H9 (cell line): ENCODE measurements around the gene GEN1. TPM values are rescaled to one million over a fixed set of nuclear protein-coding genes. Genes with fewer than 3 reads are reported as not detected.

ENCODE experiments used
- DNase-seq: peaks from one replicate; pipeline ENCODE4 v3.0.0-alpha.2; 2017
- H2AFZ ChIP-seq: one replicate; pipeline ENCODE4 v1.6.1; 2013; ENCODE audit warnings: mild to moderate bottlenecking, low read length, control low read depth, moderate library complexity
- H2AK5ac ChIP-seq: 2 replicates; pipeline ENCODE4 v1.6.1; 2013; ENCODE audit warnings: low read length, control low read depth, mixed read lengths; ENCODE audit not compliant: insufficient read length
- H2BK120ac ChIP-seq: one replicate; pipeline ENCODE4 v1.6.1; 2013; ENCODE audit warnings: low read depth, mild to moderate bottlenecking, low read length, control low read depth, inconsistent platforms; ENCODE audit not compliant: poor library complexity, severe bottlenecking
- H2BK12ac ChIP-seq: 2 replicates; pipeline ENCODE4 v1.6.1; 2013; ENCODE audit warnings: low read length, control low read depth, mixed read lengths, low read depth; ENCODE audit not compliant: insufficient read length
- H2BK15ac ChIP-seq: 2 replicates; pipeline ENCODE4 v1.6.1; 2013; ENCODE audit warnings: low read depth, low read length, control low read depth
- H2BK20ac ChIP-seq: one replicate; pipeline ENCODE4 v1.6.1; 2013; ENCODE audit warnings: low read depth, mild to moderate bottlenecking, low read length, control low read depth, inconsistent platforms; ENCODE audit not compliant: poor library complexity, severe bottlenecking
- H2BK5ac ChIP-seq: 2 replicates; pipeline ENCODE4 v1.6.1; 2013; ENCODE audit warnings: low read length, control low read depth, mixed read lengths; ENCODE audit not compliant: insufficient read length
- H3K14ac ChIP-seq: 2 replicates; pipeline ENCODE4 v1.6.1; 2013; ENCODE audit warnings: low read length, control low read depth; ENCODE audit not compliant: insufficient read depth
- H3K18ac ChIP-seq: 2 replicates; pipeline ENCODE4 v1.6.1; 2013; ENCODE audit warnings: low read depth, mild to moderate bottlenecking, mixed read lengths, low read length, control low read depth; ENCODE audit not compliant: insufficient read length
- H3K23ac ChIP-seq: 2 replicates; pipeline ENCODE4 v1.6.1; 2013; ENCODE audit warnings: low read length, control low read depth, mixed read lengths, low read depth; ENCODE audit not compliant: insufficient read length
- H3K23me2 ChIP-seq: 2 replicates; pipeline ENCODE4 v1.6.1; 2013; ENCODE audit warnings: low read depth, mild to moderate bottlenecking, mixed read lengths, low read length, control low read depth; ENCODE audit not compliant: insufficient read length, poor library complexity, severe bottlenecking
- H3K27ac ChIP-seq: 2 replicates; pipeline ENCODE4 v1.5.1; 2013; ENCODE audit warnings: low read length, control low read depth, mixed read lengths, low read depth; ENCODE audit not compliant: insufficient read length
- H3K27me3 ChIP-seq: 2 replicates; pipeline ENCODE4 v1.6.1; 2013; ENCODE audit warnings: low read length, control low read depth, inconsistent platforms; ENCODE audit not compliant: insufficient read depth
- H3K4ac ChIP-seq: 2 replicates; pipeline ENCODE4 v1.6.1; 2013; ENCODE audit warnings: low read depth, mild to moderate bottlenecking, control low read depth, inconsistent platforms, low read length, moderate library complexity
- H3K4me1 ChIP-seq: 2 replicates; pipeline ENCODE4 v1.6.1; 2013; ENCODE audit warnings: low read length, control low read depth, inconsistent platforms; ENCODE audit not compliant: insufficient read depth
- H3K4me2 ChIP-seq: 2 replicates; pipeline ENCODE4 v1.6.1; 2013; ENCODE audit warnings: low read length, control low read depth, mixed read lengths; ENCODE audit not compliant: insufficient read length, insufficient read depth
- H3K56ac ChIP-seq: 2 replicates; pipeline ENCODE4 v1.6.1; 2013; ENCODE audit warnings: low read depth, mild to moderate bottlenecking, mixed read lengths, low read length, control low read depth; ENCODE audit not compliant: insufficient read length
- H3K79me1 ChIP-seq: 2 replicates; pipeline ENCODE4 v1.6.1; 2013; ENCODE audit warnings: low read depth, mild to moderate bottlenecking, moderate library complexity, low read length, control low read depth, inconsistent platforms; ENCODE audit not compliant: insufficient read depth, poor library complexity, severe bottlenecking
- H3K79me2 ChIP-seq: 2 replicates; pipeline ENCODE4 v1.6.1; 2013; ENCODE audit warnings: low read length, control low read depth, inconsistent platforms; ENCODE audit not compliant: insufficient read depth
- H3K9ac ChIP-seq: 2 replicates; pipeline ENCODE4 v1.6.1; 2013; ENCODE audit warnings: low read length, control low read depth, mixed read lengths; ENCODE audit not compliant: insufficient read length; ENCODE audit errors: extremely low read depth
- H3K9me3 ChIP-seq: one replicate; pipeline ENCODE4 v1.6.1; 2013; ENCODE audit warnings: low read depth, low read length, inconsistent platforms; ENCODE audit not compliant: control insufficient read depth
- H3T11ph ChIP-seq: one replicate; pipeline ENCODE4 v1.6.1; 2013; ENCODE audit warnings: mild to moderate bottlenecking, low read length, control low read depth, inconsistent platforms
- H4K20me1 ChIP-seq: one replicate; pipeline ENCODE4 v1.6.1; 2013; ENCODE audit not compliant: control insufficient read depth, insufficient read length, insufficient read depth
- H4K5ac ChIP-seq: 2 replicates; pipeline ENCODE4 v1.6.1; 2013; ENCODE audit warnings: low read depth, mild to moderate bottlenecking, mixed read lengths, low read length, control low read depth; ENCODE audit not compliant: insufficient read length
- H4K8ac ChIP-seq: replicated peaks from 2 replicates; pipeline ENCODE4 v1.6.1; 2013; ENCODE audit warnings: low read length, control low read depth, mixed read lengths, low read depth; ENCODE audit not compliant: insufficient read length
- H4K91ac ChIP-seq: 2 replicates; pipeline ENCODE4 v1.6.1; 2013; ENCODE audit warnings: low read depth, mild to moderate bottlenecking, moderate library complexity, mixed read lengths, low read length, control low read depth; ENCODE audit not compliant: insufficient read length
- H3K27ac Mint-ChIP-seq, 3 experiments: 2 replicates in 2 of 3; 3 replicates in 1 of 3; pipeline ENCODE4 v1.8.0; 2020 to 2021; ENCODE audit warnings: mixed read lengths in 3 of 3, mild to moderate bottlenecking in 1 of 3, moderate library complexity in 1 of 3
- H3K27me3 Mint-ChIP-seq: 2 replicates; pipeline ENCODE4 v1.8.0; 2021; ENCODE audit warnings: low read depth, mild to moderate bottlenecking, moderate library complexity, mixed read lengths
- H3K36me3 Mint-ChIP-seq, 3 experiments: 2 replicates in 2 of 3; 3 replicates in 1 of 3; pipeline ENCODE4 v1.8.0; 2020 to 2021; ENCODE audit warnings: low read depth in 3 of 3, mixed read lengths in 3 of 3; ENCODE audit not compliant: insufficient read depth in 1 of 3
- H3K4me1 Mint-ChIP-seq, 2 experiments: 2 replicates each; pipeline ENCODE4 v1.8.0; 2020; ENCODE audit warnings: mixed read lengths in 2 of 2
- H3K4me3 Mint-ChIP-seq, 2 experiments: 2 replicates in 1 of 2; 3 replicates in 1 of 2; pipeline ENCODE4 v1.8.0; 2020 to 2021; ENCODE audit warnings: mild to moderate bottlenecking in 2 of 2, mixed read lengths in 2 of 2, moderate library complexity in 1 of 2
- H3K9me3 Mint-ChIP-seq, 2 experiments: 2 replicates in 1 of 2; 3 replicates in 1 of 2; pipeline ENCODE4 v1.8.0; 2020; ENCODE audit warnings: mild to moderate bottlenecking in 2 of 2, mixed read lengths in 2 of 2, moderate library complexity in 1 of 2
- WGBS: extraction: QIAGEN DNeasy Blood & Tissue Kit; methylation state at CpG from one replicate; pipeline ENCODE4 v1.1.7; 2013; ENCODE audit warnings: missing lambda C conversion rate, low lambda C conversion rate, mixed read lengths; ENCODE audit not compliant: insufficient read length; ENCODE audit errors: extremely low coverage; 5-methylcytosine and 5-hydroxymethylcytosine counted together
- long read RNA-seq: library from polyadenylated mRNA; unstranded; transcript quantifications from one replicate; pipeline ENCODE4 v2.0.0, GENCODE V29; 2020
- total RNA-seq: library from RNA; stranded (reverse); gene quantifications from 2 replicates; pipeline ENCODE4 v1.2.1, GENCODE V29; 2021
- TF ChIP-seq, protein P1 (sequence below): fragments of 200-600 bp; sonication (generic); conservative IDR thresholded peaks from 3 replicates; pipeline ENCODE4 v1.8.0; 2021; ENCODE audit warnings: antibody characterized with exemption, mild to moderate bottlenecking

GEN1 gene
- 28.1 and 28.4 TPM in 2 replicates for total RNA-seq
- long read RNA-seq, full-length matches to known transcripts, result 35 of 61 reads
- long read RNA-seq, partial matches to known transcripts, result 8 of 61 reads
- long read RNA-seq, other reads (novel, unspliced or antisense), result 18 of 61 reads

DNA sequence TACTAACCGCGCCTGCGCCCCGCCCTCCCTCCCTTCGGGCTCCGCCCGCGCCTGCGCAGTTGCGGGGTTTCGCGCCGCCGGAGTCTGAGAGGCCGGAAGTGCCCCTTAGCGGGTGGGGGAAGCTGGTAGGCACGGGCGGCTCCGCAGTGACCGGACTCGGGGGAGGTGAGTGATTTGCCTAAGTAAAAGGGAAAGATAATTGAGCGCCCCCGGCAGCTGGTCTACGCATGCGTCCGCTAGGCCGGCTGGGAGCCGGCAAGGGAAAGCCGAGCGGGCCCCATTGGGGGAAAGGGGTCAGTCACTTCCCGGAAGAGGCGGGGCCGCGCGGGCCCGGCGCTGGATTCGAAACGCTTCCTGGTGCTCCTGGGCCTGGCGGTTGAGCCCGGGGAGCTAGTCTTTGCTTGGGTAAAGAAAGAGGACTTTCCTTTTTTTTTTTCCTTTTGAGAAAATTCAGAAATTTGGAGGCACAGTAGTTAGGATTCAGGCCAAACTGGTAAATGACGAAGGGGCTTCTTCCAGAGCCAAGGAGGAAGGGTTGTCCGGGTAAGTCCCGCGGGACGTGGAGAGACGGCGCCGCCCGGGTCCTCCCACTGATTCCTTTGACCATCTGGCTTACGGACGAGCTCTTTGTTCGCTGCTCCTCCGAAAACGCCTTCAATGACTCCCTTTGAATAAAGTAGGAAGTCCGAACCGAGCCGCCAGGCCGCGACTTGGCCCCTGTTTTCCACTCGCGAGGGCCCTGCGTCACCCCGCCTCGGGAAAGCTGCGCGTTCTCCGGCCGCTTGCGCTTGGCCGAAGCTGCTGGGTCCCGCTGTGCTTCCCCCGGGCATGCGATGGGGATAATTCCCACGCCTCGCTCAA, at the start of gene GEN1, which contains the start of gene SMC6:
GEN1 (plus strand) TSS at position 336 of the 861 bp plus-strand sequence. CDS start 5,806 bp downstream, outside the sequence.
SMC6 (minus strand) TSS at position 8 of the 861 bp plus-strand sequence. CDS start 7,864 bp downstream, outside the sequence.
- H2BK5ac ChIP-seq, result no peak within 1 kb of the TSS
- no peak within 1 kb of the TSS for H2AK5ac ChIP-seq
- no peak within 1 kb of the TSS for H2BK20ac ChIP-seq
- no peak within 1 kb of the TSS for H4K8ac ChIP-seq
- Mint-ChIP-seq H3K9me3 (no peaks in the 10 kb centered on the region), H3K27me3 (no peaks in the 10 kb centered on the region), H3K4me3 (peak within 1 kb of the TSS; percentile 88 to 96), H3K4me1 (peaks cover 27 to 35% of the 10 kb centered on the region in 2 experiments), H3K27ac (peak within 1 kb of the TSS; percentile 89 to 99 (median 98)), H3K36me3 (no peaks in the 10 kb centered on the region; a peak in 1 of 7 replicates)
- peak within 1 kb of the TSS; percentile 95 for H3K14ac ChIP-seq
- no peaks in the 10 kb centered on the region for H4K20me1 ChIP-seq
- peak; percentile 90 for DNase-seq
- no peak within 1 kb of the TSS for H3K56ac ChIP-seq
- peaks cover 5% of the 10 kb centered on the region for H3K23me2 ChIP-seq
- H3K4ac ChIP-seq, result no peak within 1 kb of the TSS; the same call in 1 of the 2 replicates
- H3K18ac ChIP-seq, result peak within 1 kb of the TSS; percentile 96
- TF ChIP-seq, protein P1, sequence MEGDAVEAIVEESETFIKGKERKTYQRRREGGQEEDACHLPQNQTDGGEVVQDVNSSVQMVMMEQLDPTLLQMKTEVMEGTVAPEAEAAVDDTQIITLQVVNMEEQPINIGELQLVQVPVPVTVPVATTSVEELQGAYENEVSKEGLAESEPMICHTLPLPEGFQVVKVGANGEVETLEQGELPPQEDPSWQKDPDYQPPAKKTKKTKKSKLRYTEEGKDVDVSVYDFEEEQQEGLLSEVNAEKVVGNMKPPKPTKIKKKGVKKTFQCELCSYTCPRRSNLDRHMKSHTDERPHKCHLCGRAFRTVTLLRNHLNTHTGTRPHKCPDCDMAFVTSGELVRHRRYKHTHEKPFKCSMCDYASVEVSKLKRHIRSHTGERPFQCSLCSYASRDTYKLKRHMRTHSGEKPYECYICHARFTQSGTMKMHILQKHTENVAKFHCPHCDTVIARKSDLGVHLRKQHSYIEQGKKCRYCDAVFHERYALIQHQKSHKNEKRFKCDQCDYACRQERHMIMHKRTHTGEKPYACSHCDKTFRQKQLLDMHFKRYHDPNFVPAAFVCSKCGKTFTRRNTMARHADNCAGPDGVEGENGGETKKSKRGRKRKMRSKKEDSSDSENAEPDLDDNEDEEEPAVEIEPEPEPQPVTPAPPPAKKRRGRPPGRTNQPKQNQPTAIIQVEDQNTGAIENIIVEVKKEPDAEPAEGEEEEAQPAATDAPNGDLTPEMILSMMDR, result no peak
- H3K23ac ChIP-seq, result no peak within 1 kb of the TSS
- no peaks in the 10 kb centered on the region for H3K79me1 ChIP-seq
- no peaks in the 10 kb centered on the region; the same call in 1 of the 2 replicates for H3K4me1 ChIP-seq
- no peak within 1 kb of the TSS for H2BK15ac ChIP-seq
- WGBS, result no CpG with 5 or more reads among the region's 76 CpGs
- no peak within 1 kb of the TSS for H4K91ac ChIP-seq
- no peaks in the 10 kb centered on the region for H3K9me3 ChIP-seq
- peaks cover 19% of the 10 kb centered on the region; the same call in 1 of the 2 replicates for H3K79me2 ChIP-seq
- H2AFZ ChIP-seq, result no peak within 1 kb of the TSS
- no peak within 1 kb of the TSS for H4K5ac ChIP-seq
- H3K27ac ChIP-seq, result peak within 1 kb of the TSS; percentile 44
- H2BK120ac ChIP-seq, result no peak within 1 kb of the TSS
- H3K9ac ChIP-seq, result peak within 1 kb of the TSS; percentile 87
- peak within 1 kb of the TSS; percentile 97 for H3K4me2 ChIP-seq
- no peak within 1 kb of the TSS for H3T11ph ChIP-seq
- no peak within 1 kb of the TSS for H2BK12ac ChIP-seq
- H3K27me3 ChIP-seq, result no peaks in the 10 kb centered on the region
